Stimulated activated CD4-positive, alpha-beta T cell treated with anti-CD3 and anti-CD28 coated beads, Interleukin-12 subunit alpha, Interleukin-12 subunit beta, amount 100 ng/mL, for 4 hours (primary cell): Measurements from ENCODE around the gene NOX4.
"Not testable (repeated sequence)": the region's sequence is repeated elsewhere in the genome, so short reads cannot be mapped to it uniquely, and the experiment has no call there.

ENCODE experiments used
- DNase-seq: peaks from one replicate; pipeline ENCODE4 v3.0.0-alpha.2; 2020

NOX4 gene

GRCh38 chr11:89378986-89379385 lies 112.2 kb downstream of the NOX4 start:
- not testable (repeated sequence) for DNase-seq

- not testable (repeated sequence) for DNase-seq
Observed at GRCh38 chr11:89369356-89369755, 121.8 kb downstream of the NOX4 start.

GRCh38 chr11:89364856-89365255 lies 126.3 kb downstream of the NOX4 start:
- DNase-seq = not testable (repeated sequence)

- no peak for DNase-seq
Observed at GRCh38 chr11:89361734-89362133, 129.4 kb downstream of the NOX4 start.

- DNase-seq = not testable (repeated sequence)
Observed at GRCh38 chr11:89359208-89359607, 132.0 kb downstream of the NOX4 start.

GRCh38 chr11:89358761-89359160 lies 132.4 kb downstream of the NOX4 start:
- DNase-seq = no peak

- DNase-seq = no peak
Observed at GRCh38 chr11:89355646-89356045, 135.5 kb downstream of the NOX4 start.

GRCh38 chr11:89354513-89354912 lies 136.7 kb downstream of the NOX4 start:
- DNase-seq = not testable (repeated sequence)

- no peak for DNase-seq
Observed at GRCh38 chr11:89347071-89347470, 144.1 kb downstream of the NOX4 start.

GRCh38 chr11:89346601-89347000 lies 144.6 kb downstream of the NOX4 start:
- no peak for DNase-seq

GRCh38 chr11:89342880-89343572 lies 148.1 kb downstream of the NOX4 start:
- DNase-seq = not testable (repeated sequence)

GRCh38 chr11:89340450-89340849 lies 150.7 kb downstream of the NOX4 start:
- not testable (repeated sequence) for DNase-seq

GRCh38 chr11:89338073-89338472 lies 153.1 kb downstream of the NOX4 start:
- DNase-seq = not testable (repeated sequence)

GRCh38 chr11:89337100-89337650 lies 154.0 kb downstream of the NOX4 start:
- not testable (repeated sequence) for DNase-seq

- not testable (repeated sequence) for DNase-seq
Observed at GRCh38 chr11:89333704-89334103, 157.5 kb downstream of the NOX4 start.

GRCh38 chr11:89331940-89332339 lies 159.2 kb downstream of the NOX4 start:
- DNase-seq = not testable (repeated sequence)

- no peak for DNase-seq
Observed at GRCh38 chr11:89327885-89328284, 163.3 kb downstream of the NOX4 start.

- no peak for DNase-seq
Observed at GRCh38 chr11:89321401-89321800, 169.8 kb downstream of the NOX4 start.

- DNase-seq = not testable (repeated sequence)
Observed at GRCh38 chr11:89310607-89311006, 180.6 kb downstream of the NOX4 start.

- not testable (repeated sequence) for DNase-seq
Observed at GRCh38 chr11:89309321-89309985, 181.7 kb downstream of the NOX4 start.

- DNase-seq = not testable (repeated sequence)
Observed at GRCh38 chr11:89308272-89308671, 182.9 kb downstream of the NOX4 start.

GRCh38 chr11:89303029-89303428 lies 188.1 kb downstream of the NOX4 start:
- not testable (repeated sequence) for DNase-seq

GRCh38 chr11:89295023-89295422 lies 196.2 kb downstream of the NOX4 start:
- DNase-seq = not testable (repeated sequence)
